ENCODE data around the gene ARHGAP9. TPM values are rescaled to one million over a fixed set of nuclear protein-coding genes. Genes with fewer than 3 reads are reported as not detected.
A peak's percentile ranks its signal among the peaks of the same experiment; 100 is the strongest.
"Not testable (repeated sequence)": the region's sequence is repeated elsewhere in the genome, so short reads cannot be mapped to it uniquely, and the experiment has no call there.

The ARHGAP9 gene
- polyA plus RNA-seq, 1 donor from 2014 or later, result 129 TPM

DNA sequence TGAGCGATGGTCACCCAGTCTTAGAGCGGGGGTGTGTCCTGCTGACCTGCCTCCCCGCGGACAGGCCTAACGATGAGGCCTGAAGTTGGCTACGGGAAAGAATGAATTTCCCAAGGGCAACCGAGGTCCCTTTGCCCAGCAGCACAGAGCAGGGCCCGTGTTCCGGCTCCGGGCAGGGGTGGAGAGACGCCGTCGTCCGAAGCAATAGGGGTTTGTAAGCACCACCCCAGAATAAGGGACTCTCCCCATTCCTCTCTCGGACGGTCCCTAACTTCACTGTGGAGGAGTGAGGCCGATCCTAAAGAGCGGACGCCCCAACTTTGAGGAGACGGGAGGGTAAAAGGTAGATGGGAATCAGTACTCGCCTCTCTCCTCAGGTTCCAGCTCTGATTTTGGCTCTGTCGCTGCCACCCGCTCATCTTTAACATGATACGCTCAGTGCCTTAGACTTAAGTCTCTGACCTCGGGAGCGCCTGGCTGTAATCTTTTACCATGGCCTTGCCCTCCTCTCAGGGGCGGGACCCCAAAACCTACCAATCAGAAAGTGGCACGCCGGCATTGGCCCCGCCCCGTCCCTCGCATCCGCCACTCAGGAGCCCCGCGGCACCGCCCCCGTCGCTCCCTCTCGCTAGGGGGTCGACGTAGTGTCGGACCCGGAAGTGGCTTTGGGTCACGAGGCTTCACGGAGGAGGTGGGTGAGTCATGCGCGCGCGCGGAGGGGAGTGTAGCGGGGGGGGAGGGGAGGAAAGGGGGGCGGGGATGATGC lies 40.6 kb upstream of the ARHGAP9 start, which contains the start of gene DDIT3:
TSS of gene DDIT3 (minus strand) at position 462 of the 766 bp plus-strand sequence. CDS start 3,108 bp downstream, outside the sequence.
- H3K27me3 Mint-ChIP-seq, result peaks cover 1% of the 10 kb centered on the region
- H3K36me3 Mint-ChIP-seq, result no peaks in the 10 kb centered on the region
- H3K4me3 Mint-ChIP-seq, result peak within 1 kb of the TSS; percentile 93 to 100 (median 98)
- H3K9me3 Mint-ChIP-seq, result no peaks in the 10 kb centered on the region
- peak within 1 kb of the TSS; percentile 99 to 100 (median 100) for H3K27ac Mint-ChIP-seq
- peaks cover 36 to 39% (median 39%) of the 10 kb centered on the region in 3 donors for H3K4me1 Mint-ChIP-seq

GRCh38 chr12:57519796-57520052 lies 40.1 kb upstream of the ARHGAP9 start:
- Mint-ChIP-seq H3K27ac (peak overlapping the region; percentile 99 to 100 (median 100)), H3K36me3 (no peaks in the 10 kb centered on the region), H3K4me3 (peak overlapping the region; percentile 93 to 100 (median 98)), H3K9me3 (no peaks in the 10 kb centered on the region), H3K4me1 (peaks cover 34 to 39% (median 39%) of the 10 kb centered on the region in 3 donors), H3K27me3 (peaks cover 1% of the 10 kb centered on the region)

- Mint-ChIP-seq H3K4me1 (peaks cover 29 to 38% (median 33%) of the 10 kb centered on the region in 3 donors), H3K27ac (peak overlapping the region; percentile 99 to 100 (median 100)), H3K27me3 (peaks cover 1% of the 10 kb centered on the region), H3K4me3 (peak overlapping the region; percentile 93 to 100 (median 98)), H3K9me3 (no peaks in the 10 kb centered on the region), H3K36me3 (no peaks in the 10 kb centered on the region)
Measured at GRCh38 chr12:57518920-57519795, 39.5 kb upstream of the ARHGAP9 start.

GRCh38 chr12:57518176-57518919 lies 38.7 kb upstream of the ARHGAP9 start:
- H3K36me3 Mint-ChIP-seq, result no peaks in the 10 kb centered on the region
- peaks cover 22 to 30% (median 25%) of the 10 kb centered on the region in 3 donors for H3K4me1 Mint-ChIP-seq
- peaks cover 1% of the 10 kb centered on the region for H3K27me3 Mint-ChIP-seq
- H3K4me3 Mint-ChIP-seq, result peak overlapping the region; percentile 61 to 100 (median 96)
- peak overlapping the region in 2 of 3 donors; percentile 87 to 99 for H3K27ac Mint-ChIP-seq
- no peaks in the 10 kb centered on the region for H3K9me3 Mint-ChIP-seq

- Mint-ChIP-seq H3K27ac (peak overlapping the region in 2 of 3 donors; percentile 76 to 99), H3K4me3 (peak overlapping the region in 2 of 4 donors; percentile 70 to 73), H3K4me1 (peaks cover 22 to 29% (median 22%) of the 10 kb centered on the region in 3 donors)
- not testable (repeated sequence) for H3K9me3 Mint-ChIP-seq, H3K27me3 Mint-ChIP-seq, H3K36me3 Mint-ChIP-seq
Measured at GRCh38 chr12:57517718-57518117, 38.1 kb upstream of the ARHGAP9 start.

DNA sequence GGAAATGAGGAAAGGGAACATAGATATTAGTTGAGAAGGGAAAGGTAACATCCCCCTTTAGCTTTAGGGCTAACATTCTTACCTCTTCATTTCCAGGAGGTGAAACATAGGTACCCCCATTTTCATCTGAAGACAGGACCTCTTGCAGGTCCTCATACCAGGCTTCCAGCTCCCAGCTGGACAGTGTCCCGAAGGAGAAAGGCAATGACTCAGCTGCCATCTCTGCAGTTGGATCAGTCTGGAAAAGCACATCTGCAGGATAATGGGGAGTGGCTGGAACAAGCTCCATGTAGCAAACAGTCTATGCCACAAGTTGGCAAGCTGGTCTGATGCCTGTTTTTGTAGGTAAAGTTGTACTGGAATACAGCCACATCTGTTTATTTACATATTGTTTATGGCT lies 37.5 kb upstream of the ARHGAP9 start:
- H3K36me3 Mint-ChIP-seq, result peaks cover 2% of the 10 kb centered on the region
- H3K4me1 Mint-ChIP-seq, result peaks cover 22 to 28% (median 22%) of the 10 kb centered on the region in 3 donors
- H3K27me3 Mint-ChIP-seq, result peaks cover 1% of the 10 kb centered on the region
- peak overlapping the region in 2 of 3 donors; percentile 76 to 99 for H3K27ac Mint-ChIP-seq
- no peaks in the 10 kb centered on the region for H3K9me3 Mint-ChIP-seq
- H3K4me3 Mint-ChIP-seq, result peak overlapping the region in 1 of 4 donors; percentile 70

- Mint-ChIP-seq H3K9me3 (no peaks in the 10 kb centered on the region), H3K27ac (peak overlapping the region in 2 of 3 donors; percentile 76 to 99), H3K36me3 (peaks cover 2% of the 10 kb centered on the region), H3K4me1 (peaks cover 17 to 23% (median 18%) of the 10 kb centered on the region in 3 donors), H3K4me3 (peak overlapping the region in 1 of 4 donors; percentile 63), H3K27me3 (no peaks in the 10 kb centered on the region)
Measured at GRCh38 chr12:57516617-57517153, 37.0 kb upstream of the ARHGAP9 start.

DNA sequence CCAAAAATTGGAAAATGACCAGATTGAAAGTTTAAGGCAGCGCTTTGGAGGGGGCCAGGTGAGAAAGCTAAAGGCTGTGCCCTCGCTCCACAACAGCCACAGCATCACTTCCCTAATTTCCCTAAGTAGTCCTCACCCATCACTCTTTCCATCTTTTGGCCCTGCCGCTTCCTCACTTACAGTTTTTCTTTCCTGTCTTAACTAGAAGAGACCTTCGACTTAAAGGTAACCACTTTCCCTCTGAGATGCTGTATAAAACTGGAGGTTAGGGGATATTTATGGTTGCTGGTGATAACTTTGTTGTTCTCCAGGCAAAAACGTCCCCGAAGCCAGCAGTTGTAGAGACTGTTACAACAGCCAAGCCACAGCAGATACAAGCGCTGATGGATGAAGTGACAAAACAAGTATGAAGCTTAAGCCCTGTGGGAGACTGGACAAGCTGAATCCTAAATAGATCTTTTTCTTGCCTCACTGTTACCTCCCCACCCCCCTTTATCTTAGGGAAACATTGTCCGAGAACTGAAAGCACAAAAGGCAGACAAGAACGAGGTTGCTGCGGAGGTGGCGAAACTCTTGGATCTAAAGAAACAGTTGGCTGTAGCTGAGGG lies 36.4 kb upstream of the ARHGAP9 start:
- Mint-ChIP-seq H3K4me3 (peak overlapping the region in 2 of 4 donors; percentile 34 to 63), H3K27me3 (no peaks in the 10 kb centered on the region), H3K9me3 (no peaks in the 10 kb centered on the region), H3K36me3 (peaks cover 2% of the 10 kb centered on the region), H3K27ac (peak overlapping the region in 2 of 3 donors; percentile 92 to 99), H3K4me1 (peaks cover 14 to 20% (median 16%) of the 10 kb centered on the region in 3 donors)

DNA sequence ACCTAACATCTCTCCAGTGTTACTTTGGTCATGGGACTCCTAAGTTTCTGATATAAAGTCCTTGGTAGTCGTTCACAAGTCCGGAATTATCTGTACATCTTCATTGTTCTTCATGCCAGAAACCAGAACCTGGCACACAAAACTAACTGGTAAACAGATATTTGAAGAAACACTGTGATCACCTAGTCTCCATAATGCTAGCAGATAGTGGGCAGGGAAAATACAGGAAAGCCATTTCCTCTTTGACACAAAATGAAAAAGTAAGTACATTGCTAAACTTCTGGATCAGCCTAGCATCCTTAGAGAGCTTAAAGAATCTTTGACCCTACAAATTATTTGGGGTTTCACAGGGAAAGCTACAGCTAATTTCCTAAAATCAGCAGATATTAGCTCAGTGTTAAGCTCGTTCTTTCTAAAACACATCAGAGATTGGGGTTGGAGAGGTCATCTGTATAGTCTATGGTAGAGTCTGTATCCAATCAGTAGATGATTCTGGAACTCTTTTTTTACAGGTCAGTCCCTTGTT lies 35.8 kb upstream of the ARHGAP9 start:
- peak overlapping the region in 1 of 3 donors; percentile 99 for H3K27ac Mint-ChIP-seq
- no peak overlapping the region for H3K4me3 Mint-ChIP-seq
- peaks cover 2% of the 10 kb centered on the region for H3K36me3 Mint-ChIP-seq
- peaks cover 14 to 19% (median 16%) of the 10 kb centered on the region in 3 donors for H3K4me1 Mint-ChIP-seq
- no peaks in the 10 kb centered on the region for H3K27me3 Mint-ChIP-seq
- H3K9me3 Mint-ChIP-seq, result no peaks in the 10 kb centered on the region

GRCh38 chr12:57514720-57515407 lies 35.2 kb upstream of the ARHGAP9 start:
- no peaks in the 10 kb centered on the region for H3K27me3 Mint-ChIP-seq
- H3K27ac Mint-ChIP-seq, result peak overlapping the region in 1 of 3 donors; percentile 99
- H3K4me1 Mint-ChIP-seq, result peaks cover 14 to 16% (median 15%) of the 10 kb centered on the region in 3 donors
- H3K4me3 Mint-ChIP-seq, result no peak overlapping the region
- H3K36me3 Mint-ChIP-seq, result peaks cover 2% of the 10 kb centered on the region
- H3K9me3 Mint-ChIP-seq, result no peaks in the 10 kb centered on the region

- not testable (repeated sequence) for H3K27me3 Mint-ChIP-seq, H3K9me3 Mint-ChIP-seq, H3K36me3 Mint-ChIP-seq, H3K4me3 Mint-ChIP-seq
- Mint-ChIP-seq H3K27ac (peak overlapping the region in 1 of 3 donors; percentile 72), H3K4me1 (peaks cover 12 to 15% (median 13%) of the 10 kb centered on the region in 3 donors)
Measured at GRCh38 chr12:57514246-57514645, 34.6 kb upstream of the ARHGAP9 start.

- not testable (repeated sequence) for H3K27me3 Mint-ChIP-seq, H3K36me3 Mint-ChIP-seq, H3K4me1 Mint-ChIP-seq, H3K4me3 Mint-ChIP-seq, H3K9me3 Mint-ChIP-seq, H3K27ac Mint-ChIP-seq
Measured at GRCh38 chr12:57513677-57514076, 34.0 kb upstream of the ARHGAP9 start.

GRCh38 chr12:57513266-57513665 lies 33.6 kb upstream of the ARHGAP9 start:
- H3K27ac Mint-ChIP-seq, result peak overlapping the region in 1 of 3 donors; percentile 43
- H3K36me3 Mint-ChIP-seq, result peaks cover 4% of the 10 kb centered on the region
- H3K27me3 Mint-ChIP-seq, result no peaks in the 10 kb centered on the region
- peaks cover 5 to 9% (median 5%) of the 10 kb centered on the region in 3 donors for H3K4me1 Mint-ChIP-seq
- no peaks in the 10 kb centered on the region for H3K9me3 Mint-ChIP-seq
- no peak overlapping the region for H3K4me3 Mint-ChIP-seq
